Muscle layer of duodenum (tissue), 2 donors: ENCODE measurements around the gene SDHAF2.
"Not testable (repeated sequence)": the region's sequence is repeated elsewhere in the genome, so short reads cannot be mapped to it uniquely, and the experiment has no call there.

Experiments
- H3K27ac ChIP-seq: one replicate; pipeline ENCODE4 v1.7.0; 2013; ENCODE audit warnings: mild to moderate bottlenecking, low read length
- H3K27me3 ChIP-seq: one replicate; pipeline ENCODE4 v1.7.0; 2013; ENCODE audit warnings: low read depth, mild to moderate bottlenecking, control low read depth, low read length
- H3K36me3 ChIP-seq, 2 donors: one replicate each; pipeline ENCODE4 v1.7.0; 2013; ENCODE audit warnings: low read length in 2 of 2, control low read depth in 1 of 2, mild to moderate bottlenecking in 1 of 2; ENCODE audit not compliant: insufficient read depth in 2 of 2, control insufficient read depth in 1 of 2
- H3K4me1 ChIP-seq, 2 donors: one replicate each; pipeline ENCODE4 v1.7.0; 2013; ENCODE audit warnings: low read length in 2 of 2, mild to moderate bottlenecking in 2 of 2, control low read depth in 1 of 2, moderate library complexity in 1 of 2; ENCODE audit not compliant: insufficient read depth in 2 of 2, control insufficient read depth in 1 of 2
- H3K4me3 ChIP-seq, 2 donors: one replicate each; pipeline ENCODE4 v1.7.0; 2013; ENCODE audit warnings: low read length in 2 of 2, low read depth in 1 of 2, mild to moderate bottlenecking in 1 of 2
- H3K9me3 ChIP-seq, 2 donors: one replicate each; pipeline ENCODE4 v1.7.0; 2013; ENCODE audit warnings: low read length in 2 of 2, control low read depth in 1 of 2, mild to moderate bottlenecking in 1 of 2; ENCODE audit not compliant: control insufficient read depth in 1 of 2
- donor health status: healthy.

Gene SDHAF2

GRCh38 chr11:61453695-61454094 lies 23.8 kb downstream of the SDHAF2 start:
- Histone ChIP-seq H3K9me3 (no peaks in the 10 kb centered on the region), H3K36me3 (peaks cover 2 to 7% of the 10 kb centered on the region in 2 donors), H3K27ac (peak overlapping the region; percentile 72)

DNA sequence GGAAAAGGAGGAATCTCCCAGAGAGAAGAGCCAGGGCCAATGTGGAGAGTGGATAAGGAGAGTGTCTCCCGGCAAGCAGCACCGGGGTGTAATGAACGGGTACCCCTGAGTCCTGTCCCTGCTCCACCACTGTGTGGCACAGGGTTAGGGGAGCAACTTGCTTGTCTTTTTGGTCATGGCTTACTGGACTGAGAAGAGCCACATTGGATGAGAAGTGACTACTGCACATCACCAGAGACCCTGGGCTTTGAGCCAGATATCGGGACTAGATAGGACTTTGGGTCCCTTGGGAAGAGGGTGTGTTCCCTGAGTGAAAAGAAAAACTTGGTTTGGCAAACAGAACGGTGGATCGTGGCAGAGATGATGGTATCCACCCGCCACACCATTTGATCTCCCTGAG lies 24.6 kb downstream of the SDHAF2 start:
- Histone ChIP-seq H3K4me1 (peaks cover 11 to 25% of the 10 kb centered on the region in 2 donors), H3K36me3 (peaks cover 0 to 7% of the 10 kb centered on the region in 2 donors), H3K4me3 (no peak overlapping the region), H3K27ac (peak overlapping the region; percentile 72), H3K9me3 (no peaks in the 10 kb centered on the region), H3K27me3 (no peaks in the 10 kb centered on the region)

More at GRCh38 chr11:61453695-61454094, 23.8 kb downstream of the SDHAF2 start:
- Histone ChIP-seq H3K4me1 (peaks cover 11 to 34% of the 10 kb centered on the region in 2 donors), H3K27me3 (no peaks in the 10 kb centered on the region), H3K4me3 (no peak overlapping the region)

GRCh38 chr11:61460474-61460881 lies 30.6 kb downstream of the SDHAF2 start:
- Histone ChIP-seq H3K27ac (peak overlapping the region; percentile 24), H3K36me3 (peaks cover 0 to 3% of the 10 kb centered on the region in 2 donors), H3K9me3 (no peaks in the 10 kb centered on the region), H3K4me1 (peaks cover 0 to 19% of the 10 kb centered on the region in 2 donors), H3K27me3 (no peaks in the 10 kb centered on the region), H3K4me3 (no peak overlapping the region)

DNA sequence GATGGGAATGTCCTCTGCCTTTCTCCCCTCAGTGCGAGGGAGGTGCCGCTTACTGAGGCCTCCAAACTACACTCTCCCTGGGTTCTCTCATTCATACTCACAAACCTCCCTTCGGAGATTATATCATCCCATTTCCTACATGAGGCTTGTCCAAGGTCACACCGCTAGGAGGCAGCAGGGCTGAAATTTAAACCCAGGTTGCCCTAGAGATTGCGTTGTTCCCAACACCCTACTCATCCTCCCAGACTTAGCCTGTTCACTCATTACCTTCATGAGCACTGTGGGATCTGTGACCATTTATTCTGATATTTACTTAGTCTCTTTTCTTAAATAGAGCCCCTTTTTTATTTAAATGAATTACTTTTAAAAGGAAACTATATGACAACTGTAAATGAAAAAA lies 31.1 kb downstream of the SDHAF2 start:
- Histone ChIP-seq H3K36me3 (peaks cover 0 to 3% of the 10 kb centered on the region in 2 donors), H3K27me3 (no peaks in the 10 kb centered on the region), H3K4me3 (no peak overlapping the region), H3K27ac (peak overlapping the region; percentile 24), H3K9me3 (no peaks in the 10 kb centered on the region), H3K4me1 (peaks cover 0 to 19% of the 10 kb centered on the region in 2 donors)

- not testable (repeated sequence) for H3K4me3 ChIP-seq, H3K9me3 ChIP-seq, H3K4me1 ChIP-seq, H3K27ac ChIP-seq, H3K27me3 ChIP-seq
- H3K36me3 ChIP-seq = peaks cover 4 to 12% of the 10 kb centered on the region in 2 donors
Observed at GRCh38 chr11:61467602-61468001, 37.7 kb downstream of the SDHAF2 start.

- H3K27ac ChIP-seq = no peak overlapping the region
- peaks cover 4 to 13% of the 10 kb centered on the region in 2 donors for H3K36me3 ChIP-seq
- no peaks in the 10 kb centered on the region for H3K27me3 ChIP-seq
- H3K4me3 ChIP-seq = no peak overlapping the region
- no peaks in the 10 kb centered on the region for H3K9me3 ChIP-seq
- peaks cover 0 to 4% of the 10 kb centered on the region in 2 donors for H3K4me1 ChIP-seq
Observed at GRCh38 chr11:61468002-61468401, 38.1 kb downstream of the SDHAF2 start.

DNA sequence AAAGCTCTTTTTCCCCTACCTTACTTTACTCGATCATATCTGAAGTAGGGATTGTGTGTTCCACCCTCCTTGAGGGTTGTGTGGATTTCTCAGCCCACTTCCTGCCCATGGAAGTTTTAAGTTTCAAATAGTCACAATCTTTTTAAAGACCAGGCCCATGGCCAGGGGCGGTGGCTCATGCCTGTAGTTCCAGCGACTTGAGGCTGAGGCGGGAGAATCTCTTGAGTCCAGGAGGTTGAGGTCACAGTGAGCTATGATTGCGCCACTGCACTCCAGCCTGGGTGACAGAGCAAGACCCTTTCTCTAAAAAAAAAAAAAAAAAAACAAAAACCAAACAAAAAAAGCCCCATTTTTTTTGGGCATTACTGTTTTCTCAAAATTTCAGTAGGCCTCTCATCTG lies 42.4 kb downstream of the SDHAF2 start:
- Histone ChIP-seq H3K27ac (peak overlapping the region; percentile 77), H3K4me1 (peaks cover 0 to 8% of the 10 kb centered on the region in 2 donors)

GRCh38 chr11:61472868-61473267 lies 42.9 kb downstream of the SDHAF2 start:
- H3K4me3 ChIP-seq = no peak overlapping the region
- peak overlapping the region; percentile 77 for H3K27ac ChIP-seq
- no peaks in the 10 kb centered on the region for H3K27me3 ChIP-seq
- H3K4me1 ChIP-seq = peaks cover 0 to 14% of the 10 kb centered on the region in 2 donors
- no peaks in the 10 kb centered on the region for H3K9me3 ChIP-seq
- peaks cover 4 to 22% of the 10 kb centered on the region in 2 donors for H3K36me3 ChIP-seq

More for the DNA sequence above, 42.4 kb downstream of the SDHAF2 start:
- Histone ChIP-seq H3K36me3 (peaks cover 4 to 22% of the 10 kb centered on the region in 2 donors), H3K9me3 (no peaks in the 10 kb centered on the region), H3K27me3 (no peaks in the 10 kb centered on the region), H3K4me3 (no peak overlapping the region)

GRCh38 chr11:61473370-61474012 lies 43.6 kb downstream of the SDHAF2 start:
- Histone ChIP-seq H3K36me3 (peaks cover 4 to 17% of the 10 kb centered on the region in 2 donors), H3K27me3 (no peaks in the 10 kb centered on the region), H3K9me3 (no peaks in the 10 kb centered on the region), H3K4me3 (no peak overlapping the region), H3K27ac (peak overlapping the region; percentile 19), H3K4me1 (peaks cover 0 to 18% of the 10 kb centered on the region in 2 donors)

DNA sequence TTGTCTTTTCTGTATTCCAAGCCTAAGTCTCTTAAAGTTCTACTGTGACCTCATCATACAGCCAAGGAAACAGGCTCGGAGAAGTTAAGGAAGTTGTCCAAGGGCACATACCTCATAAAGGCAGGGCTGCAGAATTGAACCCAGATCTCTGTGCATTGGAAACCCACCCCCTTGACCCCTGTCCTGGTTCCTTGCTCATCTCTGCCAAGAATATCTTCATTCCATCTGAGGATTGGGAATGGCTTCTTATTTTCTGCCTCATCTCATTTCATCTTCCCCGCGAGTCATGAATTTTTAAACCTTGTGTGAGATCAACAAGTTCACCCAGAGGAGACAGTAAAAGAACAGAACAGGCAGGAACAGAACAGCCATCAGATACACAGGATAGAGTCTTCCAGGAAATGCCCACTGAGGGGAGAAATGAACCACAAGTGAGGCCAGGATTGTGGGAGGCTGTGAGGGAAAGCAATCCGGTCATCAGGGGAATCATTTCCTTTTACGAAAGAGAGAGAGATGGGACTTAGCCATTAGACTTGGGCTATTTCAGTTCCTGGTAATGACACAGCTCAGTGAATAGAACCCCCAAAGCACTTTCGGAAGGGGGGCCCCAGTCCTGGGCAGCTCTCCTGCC lies 44.2 kb downstream of the SDHAF2 start:
- Histone ChIP-seq H3K4me3 (no peak overlapping the region), H3K36me3 (peaks cover 4 to 15% of the 10 kb centered on the region in 2 donors), H3K27ac (peak overlapping the region; percentile 69), H3K9me3 (no peaks in the 10 kb centered on the region), H3K27me3 (no peaks in the 10 kb centered on the region), H3K4me1 (peaks cover 0 to 18% of the 10 kb centered on the region in 2 donors)

GRCh38 chr11:61475433-61475832 lies 45.5 kb downstream of the SDHAF2 start:
- Histone ChIP-seq H3K9me3 (no peaks in the 10 kb centered on the region), H3K4me3 (no peak overlapping the region), H3K27me3 (no peaks in the 10 kb centered on the region), H3K4me1 (peaks cover 0 to 18% of the 10 kb centered on the region in 2 donors), H3K27ac (no peak overlapping the region), H3K36me3 (peaks cover 4 to 15% of the 10 kb centered on the region in 2 donors)
